SU-DHL-6 (cell line): ENCODE measurements around the gene MTFR1L.

ENCODE experiments used
- CTCF ChIP-seq: fragments of 200-600 bp; sonication (generic); IDR thresholded peaks from one replicate; pipeline ENCODE4 v1.5.1; 2017; ENCODE audit warnings: antibody characterized with exemption, mild to moderate bottlenecking, low read length, moderate library complexity; ENCODE audit not compliant: insufficient read depth, poor library complexity, severe bottlenecking
- EZH2phosphoT487 ChIP-seq: fragments of 200-600 bp; sonication (generic), shearing (Covaris generic); conservative IDR thresholded peaks from 2 replicates; pipeline ENCODE4 v1.6.1; 2018; ENCODE audit warnings: mild to moderate bottlenecking, antibody characterized with exemption, low read length, moderate library complexity, mixed read lengths

DNA sequence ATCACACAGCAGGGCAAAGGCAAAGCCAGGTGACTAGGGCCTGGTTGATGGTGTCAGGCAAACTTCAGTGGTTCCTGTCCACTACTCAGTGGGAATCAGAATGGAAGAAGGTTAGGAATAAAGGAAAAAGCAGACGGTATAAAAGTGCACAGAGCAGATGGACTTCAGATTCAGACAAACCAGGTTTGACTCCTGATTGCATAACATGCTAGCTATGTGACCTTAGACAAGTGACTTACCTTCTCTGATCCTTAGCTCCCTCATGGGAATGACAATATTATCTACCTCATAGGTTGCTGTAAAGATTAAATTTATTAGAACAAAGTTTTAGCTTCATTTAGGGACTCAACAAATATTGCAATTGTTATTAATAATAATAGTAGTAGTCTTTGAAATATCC lies 50.9 kb downstream of the MTFR1L start:
- no peak for TF ChIP-seq CTCF
- TF ChIP-seq EZH2phosphoT487: no peak
